ENCODE results near the gene MOBP.

MOBP gene

GRCh38 chr3:39469258-39469657 lies 1.8 kb downstream of the MOBP start:
- DNase-seq (ENCODE audit: low read depth), result no peak
- in situ Hi-C loops (cut with HindIII; ENCODE audit: low sequenced_read_pairs), result no loop called here
- no peak overlapping the region for H3K4me3 ChIP-seq (ENCODE audit: low read depth, low read length)
- no peak for TF ChIP-seq CTCF (IDR thresholded peaks at IDR 0.05; ENCODE audit: low read depth, low read length, missing control alignments)

GRCh38 chr3:39469945-39470344 lies 2.5 kb downstream of the MOBP start:
- in situ Hi-C loops (cut with HindIII; ENCODE audit: low sequenced_read_pairs), result no loop called here
- H3K4me3 ChIP-seq (ENCODE audit: low read depth, low read length), result no peak overlapping the region
- no peak for TF ChIP-seq CTCF (IDR thresholded peaks at IDR 0.05; ENCODE audit: low read depth, low read length, missing control alignments)
- DNase-seq (ENCODE audit: low read depth), result no peak

GRCh38 chr3:39471652-39472051 lies 4.2 kb downstream of the MOBP start:
- TF ChIP-seq CTCF (IDR thresholded peaks at IDR 0.05; ENCODE audit: low read depth, low read length, missing control alignments), result no peak
- no peak for DNase-seq (ENCODE audit: low read depth)
- in situ Hi-C loops (cut with HindIII; ENCODE audit: low sequenced_read_pairs), result no loop called here
- no peak overlapping the region for H3K4me3 ChIP-seq (ENCODE audit: low read depth, low read length)

- in situ Hi-C loops (cut with HindIII; ENCODE audit: low sequenced_read_pairs), result no loop called here
- no peak for TF ChIP-seq CTCF (IDR thresholded peaks at IDR 0.05; ENCODE audit: low read depth, low read length, missing control alignments)
- DNase-seq (ENCODE audit: low read depth), result no peak
Measured at GRCh38 chr3:39473452-39474125, 6.1 kb downstream of the MOBP start.

GRCh38 chr3:39474126-39474515 lies 6.6 kb downstream of the MOBP start:
- no peak overlapping the region for H3K4me3 ChIP-seq (ENCODE audit: low read depth, low read length)
- in situ Hi-C loops (cut with HindIII; ENCODE audit: low sequenced_read_pairs), result no loop called here
- TF ChIP-seq CTCF (IDR thresholded peaks at IDR 0.05; ENCODE audit: low read depth, low read length, missing control alignments), result no peak
- DNase-seq (ENCODE audit: low read depth), result no peak

More at GRCh38 chr3:39473452-39474125, 6.1 kb downstream of the MOBP start:
- no peak overlapping the region for H3K4me3 ChIP-seq (ENCODE audit: low read depth, low read length)

- in situ Hi-C loops (cut with HindIII; ENCODE audit: low sequenced_read_pairs), result no loop called here
- no peak for TF ChIP-seq CTCF (IDR thresholded peaks at IDR 0.05; ENCODE audit: low read depth, low read length, missing control alignments)
- DNase-seq (ENCODE audit: low read depth), result no peak
- no peak overlapping the region for H3K4me3 ChIP-seq (ENCODE audit: low read depth, low read length)
Measured at GRCh38 chr3:39476783-39477182, 9.3 kb downstream of the MOBP start.

Data from astrocyte of the cerebellum (primary cell).